ENCODE results near the gene L3MBTL4.

Gene L3MBTL4

GRCh38 chr18:6414723-6415417 is at the start of gene L3MBTL4:
Gene L3MBTL4, minus strand, starts transcription at chr18:6414911. Its CDS starts 103,286 bp downstream, at chr18:6311625.
- no peak for TF ChIP-seq CTCF (IDR thresholded peaks at IDR 0.05; ENCODE audit: low read depth, low read length, missing control alignments)
- peak within 1 kb of the TSS; percentile 23 for H3K4me3 ChIP-seq (replicated peaks; ENCODE audit: low read depth, low read length)
- DNase-seq (ENCODE audit: extremely low read depth, low read depth): no peak

GRCh38 chr18:6452194-6452593 is 37.5 kb upstream of the L3MBTL4 start:
- TF ChIP-seq CTCF (IDR thresholded peaks at IDR 0.05; ENCODE audit: low read depth, low read length, missing control alignments): no peak
- H3K4me3 ChIP-seq (replicated peaks; ENCODE audit: low read depth, low read length): no peak overlapping the region
- DNase-seq (ENCODE audit: extremely low read depth, low read depth): no peak

GRCh38 chr18:6449213-6449612 is 34.5 kb upstream of the L3MBTL4 start:
- DNase-seq (ENCODE audit: extremely low read depth, low read depth): no peak
- no peak for TF ChIP-seq CTCF (IDR thresholded peaks at IDR 0.05; ENCODE audit: low read depth, low read length, missing control alignments)
- H3K4me3 ChIP-seq (replicated peaks; ENCODE audit: low read depth, low read length): no peak overlapping the region

- H3K4me3 ChIP-seq (replicated peaks; ENCODE audit: low read depth, low read length): no peak overlapping the region
- DNase-seq (ENCODE audit: extremely low read depth, low read depth): no peak
- no peak for TF ChIP-seq CTCF (IDR thresholded peaks at IDR 0.05; ENCODE audit: low read depth, low read length, missing control alignments)
These were observed 29.9 kb upstream of the L3MBTL4 start for GRCh38 chr18:6444466-6445228.

GRCh38 chr18:6441200-6441599 is 26.5 kb upstream of the L3MBTL4 start:
- H3K4me3 ChIP-seq (replicated peaks; ENCODE audit: low read depth, low read length): no peak overlapping the region
- DNase-seq (ENCODE audit: extremely low read depth, low read depth): no peak
- TF ChIP-seq CTCF (IDR thresholded peaks at IDR 0.05; ENCODE audit: low read depth, low read length, missing control alignments): no peak

GRCh38 chr18:6437937-6438818 is 23.5 kb upstream of the L3MBTL4 start:
- DNase-seq (ENCODE audit: extremely low read depth, low read depth): no peak
- no peak for TF ChIP-seq CTCF (IDR thresholded peaks at IDR 0.05; ENCODE audit: low read depth, low read length, missing control alignments)
- H3K4me3 ChIP-seq (replicated peaks; ENCODE audit: low read depth, low read length): no peak overlapping the region
